GM13977 (cell line): Measurements from ENCODE around the gene PRKCI.

ENCODE experiments used
- DNase-seq: peaks from one replicate; pipeline ENCODE4 v3.0.0; 2012; ENCODE audit warnings: low spot score
- in situ Hi-C: fragments of 300-500 bp; cut with MboI; formaldehyde crosslinking; loops from one replicate; pipeline ENCODE4 v1.12.0; 2022; ENCODE audit warnings: low sequenced_read_pairs, low pct_unique_long_range_greater_than_20kb, mixed read lengths, inconsistent platforms; ENCODE audit not compliant: unreplicated experiment
- TF ChIP-seq, protein P1 (sequence below): IDR thresholded peaks from 2 replicates; pipeline ENCODE4 v1.5.1; 2012; ENCODE audit warnings: mild to moderate bottlenecking, control low read depth; ENCODE audit not compliant: insufficient read depth; ENCODE audit errors: extremely low read depth, missing control alignments

PRKCI gene

DNA sequence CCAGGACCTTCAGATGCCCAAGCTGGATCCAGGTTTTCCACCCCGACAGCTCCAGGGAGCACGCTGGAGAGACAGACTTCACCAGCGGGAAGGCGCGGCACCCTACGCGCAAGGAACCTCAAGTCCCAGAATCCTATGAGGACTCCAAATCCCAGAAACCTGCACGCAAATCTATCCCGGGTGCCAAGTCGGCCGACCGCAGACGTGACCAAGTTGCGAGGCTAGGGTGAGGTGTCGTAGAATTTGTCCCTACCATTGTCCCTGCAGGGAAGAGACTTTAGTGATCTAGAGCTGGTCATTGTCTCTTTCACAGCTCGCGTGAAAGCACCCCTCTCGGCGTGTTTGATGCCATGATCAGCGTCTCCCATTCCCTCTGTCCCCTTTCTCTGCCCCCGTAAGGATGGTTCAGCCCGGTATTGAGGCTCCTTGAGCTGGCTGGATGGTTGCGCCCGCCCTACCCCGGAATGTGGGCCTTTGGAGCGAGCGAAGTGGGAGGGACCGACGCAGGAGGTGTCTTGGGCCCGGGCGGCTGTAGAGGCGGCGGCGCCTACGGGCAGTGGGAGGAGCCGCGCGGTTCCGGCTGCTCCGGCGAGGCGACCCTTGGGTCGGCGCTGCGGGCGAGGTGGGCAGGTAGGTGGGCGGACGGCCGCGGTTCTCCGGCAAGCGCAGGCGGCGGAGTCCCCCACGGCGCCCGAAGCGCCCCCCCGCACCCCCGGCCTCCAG, at the start of gene PRKCI:
Gene PRKCI (plus strand): TSS at position 501 of the 723 bp plus-strand sequence. CDS start 246 bp downstream, outside the sequence.
- DNase-seq: peak; percentile 92
- TF ChIP-seq, protein P1, sequence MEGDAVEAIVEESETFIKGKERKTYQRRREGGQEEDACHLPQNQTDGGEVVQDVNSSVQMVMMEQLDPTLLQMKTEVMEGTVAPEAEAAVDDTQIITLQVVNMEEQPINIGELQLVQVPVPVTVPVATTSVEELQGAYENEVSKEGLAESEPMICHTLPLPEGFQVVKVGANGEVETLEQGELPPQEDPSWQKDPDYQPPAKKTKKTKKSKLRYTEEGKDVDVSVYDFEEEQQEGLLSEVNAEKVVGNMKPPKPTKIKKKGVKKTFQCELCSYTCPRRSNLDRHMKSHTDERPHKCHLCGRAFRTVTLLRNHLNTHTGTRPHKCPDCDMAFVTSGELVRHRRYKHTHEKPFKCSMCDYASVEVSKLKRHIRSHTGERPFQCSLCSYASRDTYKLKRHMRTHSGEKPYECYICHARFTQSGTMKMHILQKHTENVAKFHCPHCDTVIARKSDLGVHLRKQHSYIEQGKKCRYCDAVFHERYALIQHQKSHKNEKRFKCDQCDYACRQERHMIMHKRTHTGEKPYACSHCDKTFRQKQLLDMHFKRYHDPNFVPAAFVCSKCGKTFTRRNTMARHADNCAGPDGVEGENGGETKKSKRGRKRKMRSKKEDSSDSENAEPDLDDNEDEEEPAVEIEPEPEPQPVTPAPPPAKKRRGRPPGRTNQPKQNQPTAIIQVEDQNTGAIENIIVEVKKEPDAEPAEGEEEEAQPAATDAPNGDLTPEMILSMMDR: no peak
- in situ Hi-C loops: no loop called here

DNA sequence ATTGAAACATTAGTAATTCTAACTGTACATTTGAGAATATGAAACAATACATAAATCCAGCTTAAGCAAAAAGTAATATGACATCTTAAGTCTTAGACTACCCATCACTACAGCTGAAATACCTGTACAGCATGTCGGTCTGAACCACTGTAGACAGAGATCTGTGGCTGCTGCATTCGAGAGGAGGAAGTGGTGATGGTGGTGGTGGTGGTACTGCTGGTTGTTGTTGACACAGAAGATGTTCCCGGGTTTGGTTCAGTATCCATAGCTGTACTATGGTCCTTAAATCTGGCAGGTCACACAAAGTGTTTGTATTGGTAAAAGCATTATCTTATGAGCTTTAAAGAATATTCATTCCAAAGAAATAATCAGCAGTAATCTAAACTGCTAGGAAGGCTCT, 43.6 kb upstream of the PRKCI start:
- TF ChIP-seq, protein P1: no peak
- in situ Hi-C loops: no loop called here
- peak; percentile 31 for DNase-seq

DNA sequence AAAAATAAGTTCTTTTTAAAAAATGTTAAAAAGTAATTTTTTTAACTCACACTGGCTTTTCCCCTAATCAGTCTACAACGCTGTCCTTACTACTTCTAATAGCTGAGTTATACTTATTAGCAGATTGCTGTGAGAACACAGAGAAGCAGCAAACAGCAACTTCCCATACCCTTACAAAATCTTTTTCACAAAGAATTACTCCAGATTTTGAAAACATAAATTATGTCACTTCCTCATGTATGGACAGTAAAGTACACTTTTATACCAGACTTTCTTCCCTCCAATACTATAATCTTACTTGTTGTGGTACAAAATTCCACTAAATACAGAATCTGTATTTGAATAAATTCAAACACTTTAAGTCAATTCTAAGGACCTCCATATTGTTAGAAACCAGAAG, 42.8 kb upstream of the PRKCI start:
- in situ Hi-C loops: no loop called here
- TF ChIP-seq, protein P1: no peak
- DNase-seq: no peak

DNA sequence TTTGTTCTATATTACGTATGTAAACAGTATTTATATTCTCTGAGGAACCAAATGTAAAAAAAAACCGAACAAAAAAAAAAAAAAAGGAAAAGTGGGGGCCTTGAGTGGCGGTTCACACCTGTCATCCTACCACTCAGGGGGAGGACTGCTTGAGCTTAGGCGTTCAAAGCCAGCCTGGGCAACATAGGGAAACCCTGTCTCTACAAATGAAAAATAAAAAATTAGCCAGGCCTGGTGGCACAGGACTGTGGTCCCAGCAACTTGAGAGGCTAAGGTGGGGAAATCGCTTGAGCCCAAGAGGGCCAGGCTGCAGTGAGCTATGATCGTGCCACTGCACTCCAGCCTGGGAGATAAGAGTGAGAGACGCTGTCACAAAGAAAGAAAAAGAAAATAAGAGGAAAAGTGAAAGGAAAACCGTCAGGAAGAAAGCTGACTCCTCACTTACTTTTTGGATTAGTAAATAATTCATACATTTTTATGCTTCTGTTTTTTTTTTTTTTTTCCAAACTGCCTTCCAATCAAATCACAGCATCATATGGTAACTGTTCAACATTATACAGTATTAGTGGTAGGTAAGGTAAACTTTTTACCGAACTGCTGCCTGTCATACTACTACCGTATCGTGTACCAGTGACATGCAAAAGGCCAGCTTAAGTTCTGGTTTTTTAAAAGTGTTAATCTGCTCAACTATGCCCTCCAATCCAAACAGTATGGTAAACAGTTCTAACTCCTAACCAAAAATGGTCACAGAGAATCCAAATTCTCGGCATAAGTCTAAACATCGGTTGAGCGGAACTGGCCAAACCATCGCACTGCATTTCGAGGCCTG, 41.9 kb upstream of the PRKCI start:
- peak; percentile 60 for DNase-seq
- in situ Hi-C loops: no loop called here
- TF ChIP-seq, protein P1: no peak

DNA sequence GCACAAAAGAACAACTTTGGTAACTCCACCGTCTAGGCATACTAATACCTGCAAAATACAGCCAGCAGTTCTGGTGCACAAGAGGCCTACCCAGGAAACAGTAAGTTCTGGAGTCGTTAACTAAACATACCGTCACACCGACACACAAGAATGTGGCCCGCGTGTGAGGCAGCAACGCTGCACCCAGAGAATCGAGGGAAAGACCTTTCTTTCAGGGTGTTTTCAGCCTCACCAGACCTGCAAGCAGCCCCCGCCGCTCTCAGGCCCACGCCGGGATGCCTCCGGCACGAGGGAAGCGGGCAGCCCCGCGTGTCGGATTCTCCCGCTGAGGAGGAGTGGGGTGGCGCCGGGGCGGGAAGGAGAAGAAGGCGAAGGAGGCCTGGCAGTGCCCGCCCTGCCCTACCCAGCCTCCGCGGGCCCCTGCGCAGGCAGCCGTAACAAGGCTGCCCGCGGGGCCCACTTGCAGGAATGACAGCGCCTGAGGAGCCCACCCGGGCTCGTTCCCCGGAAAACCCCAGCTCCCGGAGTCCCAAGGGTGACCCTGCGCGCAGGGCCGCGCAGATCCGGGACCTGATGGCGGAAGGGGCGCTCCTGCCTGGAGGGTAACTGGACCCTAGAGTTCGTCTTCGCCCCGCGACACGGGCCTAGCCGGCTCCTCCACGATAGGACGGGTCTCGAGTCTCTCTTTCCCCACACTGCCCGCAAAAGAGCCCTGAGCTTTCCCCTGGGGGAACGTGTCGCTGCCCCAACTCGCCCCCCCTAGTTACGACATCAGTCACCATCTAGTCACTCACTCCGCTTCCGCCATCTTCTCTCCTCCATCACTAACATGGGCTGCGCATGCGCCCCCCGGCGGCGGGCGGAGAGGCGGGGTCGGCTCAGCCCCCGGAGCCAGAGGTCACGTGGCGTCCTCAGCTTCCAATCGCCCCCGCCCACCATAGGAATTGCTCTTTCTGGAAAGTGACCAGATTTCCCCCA, 41.0 kb upstream of the PRKCI start, which contains the start of gene PHC3:
Gene PHC3 (minus strand): TSS at position 826 of the 978 bp plus-strand sequence. CDS start 18 bp downstream, at position 808.
- in situ Hi-C loops: no loop called here
- peak; percentile 97 for DNase-seq
- TF ChIP-seq, protein P1: peak; percentile 25
